OCI-LY7 (cell line): ENCODE data around the gene GCLC. TPM values are rescaled to one million over a fixed set of nuclear protein-coding genes. Genes with fewer than 3 reads are reported as not detected.

Source experiments
- BruUV-seq: library from RNA; stranded (reverse); fragments of 400-500 nt; replicated peaks from 2 replicates; lab custom pipeline; 2021; lab: Mats Ljungman, UMichigan
- CTCF ChIA-PET: fragments of 300-600 bp; sonication (Branson Sonifier 250); formaldehyde crosslinking; loops from one replicate; lab custom pipeline; 2022; ENCODE audit warnings: antibody characterized with exemption; ENCODE audit not compliant: unreplicated experiment; lab: Charles Lee
- POLR2A ChIA-PET: fragments of 300-600 bp; sonication (Branson Sonifier 250); formaldehyde crosslinking; loops from one replicate; lab custom pipeline; 2022; ENCODE audit warnings: antibody characterized with exemption; lab: Charles Lee
- DNase-seq: peaks from one replicate; pipeline ENCODE4 v3.0.0-alpha.2; 2015; ENCODE audit warnings: low spot score
- H2AFZ ChIP-seq: fragments of 200-600 bp; sonication (generic), shearing (Covaris generic); 2 replicates; pipeline ENCODE4 v1.6.1; 2014; ENCODE audit warnings: mild to moderate bottlenecking, antibody characterized with exemption, low read length, moderate library complexity
- H3K27ac ChIP-seq: fragments of 200-600 bp; sonication (generic); 2 replicates; pipeline ENCODE4 v1.5.1; 2014; ENCODE audit warnings: mixed run types, low read depth, mild to moderate bottlenecking, moderate library complexity, low read length, inconsistent platforms; ENCODE audit not compliant: poor library complexity, severe bottlenecking
- H3K36me3 ChIP-seq: fragments of 200-600 bp; sonication (generic); 2 replicates; pipeline ENCODE4 v1.6.1; 2014; ENCODE audit warnings: mild to moderate bottlenecking, antibody characterized with exemption, low read length, moderate library complexity, mixed read lengths; ENCODE audit not compliant: insufficient read depth
- H3K4me1 ChIP-seq: fragments of 200-600 bp; sonication (generic); 2 replicates; pipeline ENCODE4 v1.5.1; 2014; ENCODE audit warnings: mild to moderate bottlenecking, low read length; ENCODE audit not compliant: insufficient read depth, poor library complexity, severe bottlenecking
- H3K4me2 ChIP-seq: fragments of 200-600 bp; sonication (generic); 2 replicates; pipeline ENCODE4 v1.6.1; 2014; ENCODE audit warnings: mild to moderate bottlenecking, low read length
- H3K4me3 ChIP-seq: fragments of 200-600 bp; sonication (generic); 2 replicates; pipeline ENCODE4 v1.5.1; 2014; ENCODE audit warnings: mild to moderate bottlenecking, low read depth, low read length; ENCODE audit not compliant: poor library complexity, severe bottlenecking
- H3K79me2 ChIP-seq: fragments of 200-600 bp; sonication (generic); 2 replicates; pipeline ENCODE4 v1.6.1; 2016; ENCODE audit warnings: low read depth, mild to moderate bottlenecking, low read length, moderate library complexity, mixed read lengths; ENCODE audit not compliant: insufficient read depth
- H3K9me2 ChIP-seq: fragments of 200-600 bp; sonication (generic); 2 replicates; pipeline ENCODE4 v1.6.1; 2016; ENCODE audit warnings: mild to moderate bottlenecking, low read length, mixed read lengths; ENCODE audit not compliant: insufficient read depth
- H3K9me3 ChIP-seq: fragments of 200-600 bp; sonication (generic); 2 replicates; pipeline ENCODE4 v1.6.1; 2014; ENCODE audit warnings: mild to moderate bottlenecking, mixed run types, low read length, mixed read lengths
- H4K20me1 ChIP-seq: fragments of 200-600 bp; sonication (generic); 2 replicates; pipeline ENCODE4 v1.6.1; 2014; ENCODE audit warnings: mild to moderate bottlenecking, antibody characterized with exemption, low read length, moderate library complexity, mixed read lengths; ENCODE audit not compliant: insufficient read depth
- EZH2phosphoT487 ChIP-seq: fragments of 200-600 bp; sonication (generic); IDR thresholded peaks from 2 replicates; pipeline ENCODE4 v1.6.1; 2018; ENCODE audit warnings: low read depth, borderline replicate concordance, mild to moderate bottlenecking, mixed run types, antibody characterized with exemption, low read length, moderate library complexity, mixed read lengths
- intact Hi-C: fragments of 100-400 bp; cut with micrococcal nuclease; formaldehyde crosslinking; loops from one replicate; pipeline ENCODE4 v1.10.0; 2022; ENCODE audit not compliant: unreplicated experiment
- total RNA-seq, 2 experiments: library from RNA; depleted of rRNA in 1 of 2; stranded (reverse); fragments of >200 nt in 1 of 2; shearing (Covaris generic) in 1 of 2; gene quantifications; 2 replicates each; pipeline ENCODE4 v1.2.3, GENCODE V29; 2014 to 2022
- TF ChIP-seq, protein P1 (sequence below): fragments of 200-600 bp; sonication (generic); conservative IDR thresholded peaks from 2 replicates; pipeline ENCODE4 v1.5.1; 2014; ENCODE audit warnings: mild to moderate bottlenecking, antibody characterized with exemption, low read length, moderate library complexity, mixed read lengths

GCLC gene
- total RNA-seq, 2 experiments from 2014 or later, result 14.3 to 30.4 TPM

DNA sequence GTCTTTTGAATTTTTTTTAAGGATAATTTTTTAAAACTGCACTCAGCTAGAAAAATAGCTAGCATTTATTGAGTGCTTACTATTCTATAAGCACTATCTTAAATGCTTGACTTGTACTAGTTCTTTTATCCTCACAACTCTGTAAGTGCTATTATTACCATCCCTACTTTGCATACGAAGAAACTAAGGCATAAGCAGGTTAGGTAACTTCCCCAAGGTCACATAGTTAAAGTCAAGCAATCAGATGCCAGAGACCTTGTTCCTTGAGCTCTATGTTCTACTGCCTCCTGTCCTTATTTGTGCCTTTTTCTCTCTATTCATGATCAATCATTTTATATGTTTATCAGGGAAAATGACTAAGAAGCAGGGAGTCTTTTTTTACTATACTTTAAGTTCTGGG is 65.0 kb downstream of the GCLC start:
- Histone ChIP-seq H3K4me3 (no peak overlapping the region), H3K9me2 (no peaks in the 10 kb centered on the region), H3K27ac (no peak overlapping the region), H3K4me2 (no peak overlapping the region), H3K9me3 (no peaks in the 10 kb centered on the region), H2AFZ (no peak overlapping the region), H4K20me1 (no peaks in the 10 kb centered on the region), H3K79me2 (no peaks in the 10 kb centered on the region), H3K36me3 (no peaks in the 10 kb centered on the region), H3K4me1 (peaks cover 4% of the 10 kb centered on the region)
- BruUV-seq, result no TSS peak
- DNase-seq, result no peak
- POLR2A ChIA-PET, result interaction anchor here (1.1 to 1.3 kb wide), 3 partner anchors 18 to 33 kb away, joined by 4 to 5 read pairs (median 4); no protein-coding TSS in a partner anchor
- intact Hi-C loops, result loop anchor here (5.0 kb wide), 3 partner anchors 328 to 758 kb away; no protein-coding TSS in a partner anchor
- TF ChIP-seq EZH2phosphoT487, result no peak
- CTCF ChIA-PET, result no interaction called here

DNA sequence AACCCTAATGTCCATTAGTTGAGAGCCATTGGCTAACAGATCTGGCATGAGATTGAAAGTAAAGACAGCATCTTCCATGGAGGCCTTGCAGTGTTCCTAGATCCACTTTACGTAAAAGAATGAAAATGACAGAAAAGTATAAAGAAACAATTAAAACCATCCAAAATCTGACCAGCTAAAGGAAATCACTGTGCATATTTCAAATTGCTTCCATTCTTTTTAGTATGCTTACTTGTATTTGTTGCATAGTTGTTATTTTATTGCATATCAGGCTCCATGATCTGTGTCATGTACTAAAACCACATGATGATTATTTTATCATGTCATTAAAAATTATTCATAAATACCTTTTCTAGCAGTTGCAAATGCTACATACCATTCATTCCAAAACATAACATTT is 67.9 kb downstream of the GCLC start:
- no peaks in the 10 kb centered on the region for H3K9me2 ChIP-seq
- no peak overlapping the region for H3K27ac ChIP-seq
- H2AFZ ChIP-seq, result no peak overlapping the region
- H3K36me3 ChIP-seq, result no peaks in the 10 kb centered on the region
- no peak overlapping the region for H3K4me2 ChIP-seq
- POLR2A ChIA-PET, result interaction anchor here (0.7 to 1.5 kb wide), 2 partner anchors 8 to 302 kb away, joined by 4 to 5 read pairs; no protein-coding TSS in a partner anchor
- intact Hi-C loops, result loop anchor here (5.0 kb wide), 1 partner anchor 755 kb away; no protein-coding TSS in a partner anchor
- TF ChIP-seq EZH2phosphoT487, result no peak
- TF ChIP-seq, protein P1, sequence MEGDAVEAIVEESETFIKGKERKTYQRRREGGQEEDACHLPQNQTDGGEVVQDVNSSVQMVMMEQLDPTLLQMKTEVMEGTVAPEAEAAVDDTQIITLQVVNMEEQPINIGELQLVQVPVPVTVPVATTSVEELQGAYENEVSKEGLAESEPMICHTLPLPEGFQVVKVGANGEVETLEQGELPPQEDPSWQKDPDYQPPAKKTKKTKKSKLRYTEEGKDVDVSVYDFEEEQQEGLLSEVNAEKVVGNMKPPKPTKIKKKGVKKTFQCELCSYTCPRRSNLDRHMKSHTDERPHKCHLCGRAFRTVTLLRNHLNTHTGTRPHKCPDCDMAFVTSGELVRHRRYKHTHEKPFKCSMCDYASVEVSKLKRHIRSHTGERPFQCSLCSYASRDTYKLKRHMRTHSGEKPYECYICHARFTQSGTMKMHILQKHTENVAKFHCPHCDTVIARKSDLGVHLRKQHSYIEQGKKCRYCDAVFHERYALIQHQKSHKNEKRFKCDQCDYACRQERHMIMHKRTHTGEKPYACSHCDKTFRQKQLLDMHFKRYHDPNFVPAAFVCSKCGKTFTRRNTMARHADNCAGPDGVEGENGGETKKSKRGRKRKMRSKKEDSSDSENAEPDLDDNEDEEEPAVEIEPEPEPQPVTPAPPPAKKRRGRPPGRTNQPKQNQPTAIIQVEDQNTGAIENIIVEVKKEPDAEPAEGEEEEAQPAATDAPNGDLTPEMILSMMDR, result no peak
- H3K4me1 ChIP-seq, result no peaks in the 10 kb centered on the region
- no TSS peak for BruUV-seq
- H3K79me2 ChIP-seq, result no peaks in the 10 kb centered on the region
- no peak overlapping the region for H3K4me3 ChIP-seq
- DNase-seq, result no peak
- no peaks in the 10 kb centered on the region for H4K20me1 ChIP-seq
- CTCF ChIA-PET, result no interaction called here
- H3K9me3 ChIP-seq, result no peaks in the 10 kb centered on the region

DNA sequence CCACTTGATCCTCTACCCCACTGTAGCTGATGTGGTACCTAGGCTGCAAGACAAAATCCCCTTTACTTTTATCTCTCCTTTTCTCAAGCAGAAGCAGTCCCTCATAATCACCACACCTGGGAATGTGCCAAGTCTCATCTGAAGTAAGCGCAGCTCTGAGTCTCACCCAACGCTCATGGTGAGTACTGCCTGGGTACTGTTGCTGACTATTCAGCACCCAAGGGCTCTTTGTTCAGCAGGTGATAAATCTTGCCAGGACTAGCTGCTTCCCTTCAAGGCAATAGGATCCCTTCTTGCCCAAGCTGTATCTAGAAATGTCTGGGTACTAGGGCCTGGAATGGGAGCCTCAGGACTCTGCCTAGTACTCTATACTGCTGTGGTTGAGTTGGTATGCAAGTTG is 70.9 kb downstream of the GCLC start:
- Histone ChIP-seq H3K4me1 (no peaks in the 10 kb centered on the region), H3K27ac (no peak overlapping the region), H3K79me2 (no peaks in the 10 kb centered on the region), H3K4me3 (no peak overlapping the region), H4K20me1 (no peaks in the 10 kb centered on the region), H3K36me3 (no peaks in the 10 kb centered on the region), H3K9me2 (no peaks in the 10 kb centered on the region), H3K4me2 (no peak overlapping the region), H3K9me3 (no peaks in the 10 kb centered on the region), H2AFZ (no peak overlapping the region)
- intact Hi-C loops, result no loop called here
- no peak for TF ChIP-seq EZH2phosphoT487
- TF ChIP-seq, protein P1, result no peak
- no TSS peak for BruUV-seq
- no peak for DNase-seq
- CTCF ChIA-PET, result no interaction called here
- POLR2A ChIA-PET, result interaction anchor here (0.5 kb wide), 1 partner anchor 92 kb away, joined by 4 read pairs; no protein-coding TSS in a partner anchor
